ENCODE data around the gene CC2D2B.

DNA sequence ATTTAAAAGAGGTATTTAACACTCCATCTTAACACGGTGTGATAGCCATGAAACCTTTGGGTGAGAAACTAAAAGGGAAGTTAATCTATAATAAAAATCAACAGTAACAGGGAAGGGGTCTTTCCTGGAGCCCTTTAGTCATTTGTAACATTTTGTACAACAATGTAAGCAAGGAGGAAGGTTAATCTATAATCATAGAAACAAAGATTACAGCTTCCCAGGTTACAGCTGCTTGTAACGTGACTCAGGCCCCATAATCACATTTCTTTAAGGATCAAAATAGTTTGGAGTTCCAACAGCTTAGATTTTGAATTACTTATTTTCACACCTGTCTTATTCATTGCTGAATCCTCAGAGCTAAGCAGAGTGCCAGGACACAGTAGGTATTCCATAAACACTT lies 17.9 kb upstream of the CC2D2B start:
- TF ChIP-seq EZH2phosphoT487 (IDR thresholded peaks at IDR 0.05; ENCODE audit: insufficient read depth, low read depth) = no peak
- TF ChIP-seq EZH2 (IDR thresholded peaks at IDR 0.05; ENCODE audit: insufficient read depth, poor library complexity, severe bottlenecking) = no peak

Data from GM23248 (cell line).